DOHH2 (cell line): ENCODE data around the gene CR1.

Experiments used
- H3F3A ChIP-seq: fragments of 200-600 bp; sonication (generic), shearing (Covaris generic); 2 replicates; pipeline ENCODE4 v1.6.0; 2016; ENCODE audit warnings: antibody characterized with exemption, mild to moderate bottlenecking; ENCODE audit not compliant: control insufficient read depth, insufficient read depth
- H3K27ac ChIP-seq: fragments of 200-600 bp; sonication (generic); 2 replicates; pipeline ENCODE4 v1.5.1; 2014; ENCODE audit warnings: low read depth, mild to moderate bottlenecking, low read length, moderate library complexity
- H3K27me3 ChIP-seq: fragments of 200-600 bp; sonication (generic); 2 replicates; pipeline ENCODE4 v1.6.1; 2014; ENCODE audit warnings: mild to moderate bottlenecking, low read length, mixed read lengths; ENCODE audit not compliant: control insufficient read depth
- H3K36me3 ChIP-seq: fragments of 200-600 bp; sonication (generic); 2 replicates; pipeline ENCODE4 v1.6.1; 2014; ENCODE audit warnings: mild to moderate bottlenecking, low read length, moderate library complexity, mixed read lengths; ENCODE audit not compliant: control insufficient read depth
- H3K4me1 ChIP-seq: fragments of 200-600 bp; sonication (generic); 2 replicates; pipeline ENCODE4 v1.6.1; 2014; ENCODE audit warnings: mild to moderate bottlenecking, low read length, mixed read lengths; ENCODE audit not compliant: control insufficient read depth
- H3K4me2 ChIP-seq: fragments of 200-600 bp; sonication (generic); 2 replicates; pipeline ENCODE4 v1.6.0; 2014; ENCODE audit warnings: mild to moderate bottlenecking, low read length, moderate library complexity
- H3K4me3 ChIP-seq: fragments of 200-600 bp; sonication (generic); 2 replicates; pipeline ENCODE4 v1.5.1; 2014; ENCODE audit warnings: mild to moderate bottlenecking, low read length, mixed read lengths
- H3K79me2 ChIP-seq: fragments of 200-600 bp; sonication (generic); 2 replicates; pipeline ENCODE4 v1.6.1; 2014; ENCODE audit warnings: mild to moderate bottlenecking, low read length, mixed read lengths; ENCODE audit not compliant: control insufficient read depth
- H3K9me2 ChIP-seq: fragments of 200-600 bp; sonication (generic); replicated peaks from 2 replicates; pipeline ENCODE4 v1.6.1; 2014; ENCODE audit warnings: mild to moderate bottlenecking, low read length, mixed read lengths; ENCODE audit not compliant: control insufficient read depth
- H3K9me3 ChIP-seq: fragments of 200-600 bp; sonication (generic); 2 replicates; pipeline ENCODE4 v1.6.1; 2014; ENCODE audit warnings: antibody characterized with exemption, low read length, mixed read lengths; ENCODE audit not compliant: control insufficient read depth, insufficient read depth
- H4K20me1 ChIP-seq: fragments of 200-600 bp; sonication (generic); 2 replicates; pipeline ENCODE4 v1.6.0; 2014; ENCODE audit warnings: low read depth, mild to moderate bottlenecking, antibody characterized with exemption, low read length, moderate library complexity; ENCODE audit not compliant: control insufficient read depth, insufficient read depth
- EZH2phosphoT487 ChIP-seq: fragments of 200-600 bp; sonication (generic); IDR thresholded peaks from 2 replicates; pipeline ENCODE4 v1.6.1; 2017; ENCODE audit warnings: borderline replicate concordance, mild to moderate bottlenecking, antibody characterized with exemption, low read length, moderate library complexity, mixed read lengths
- TF ChIP-seq, protein P1 (sequence below): fragments of 200-600 bp; sonication (generic); IDR thresholded peaks from one replicate; pipeline ENCODE4 v1.5.1; 2014; ENCODE audit warnings: antibody characterized with exemption, mild to moderate bottlenecking, low read depth, low read length; ENCODE audit not compliant: poor library complexity, severe bottlenecking

CR1 gene

DNA sequence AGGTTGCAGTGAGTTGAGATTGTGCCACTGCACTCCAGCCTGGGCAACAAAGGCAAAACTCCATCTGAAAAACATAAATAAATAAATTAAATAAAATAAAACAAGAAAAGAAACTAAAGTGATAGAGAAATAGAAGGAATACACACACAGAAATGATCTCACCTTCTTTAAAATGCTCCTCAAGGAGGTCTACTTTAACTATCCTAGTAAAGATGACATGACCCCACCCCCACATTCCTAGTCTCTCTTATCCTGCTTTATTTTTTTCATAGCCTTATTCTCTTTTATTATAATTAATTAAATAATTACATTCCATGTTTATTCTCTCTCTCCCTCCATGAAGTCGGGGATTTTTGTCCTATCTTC is 131.0 kb downstream of the CR1 start:
- no peaks in the 10 kb centered on the region for H3K79me2 ChIP-seq
- no peaks in the 10 kb centered on the region for H3K9me3 ChIP-seq
- no peak overlapping the region for H3K4me2 ChIP-seq
- H3K4me3 ChIP-seq, result no peak overlapping the region
- peaks cover 10% of the 10 kb centered on the region; the same call in 1 of the 2 replicates for H3K27me3 ChIP-seq
- no peaks in the 10 kb centered on the region for H3K36me3 ChIP-seq
- TF ChIP-seq EZH2phosphoT487, result no peak
- TF ChIP-seq, protein P1, sequence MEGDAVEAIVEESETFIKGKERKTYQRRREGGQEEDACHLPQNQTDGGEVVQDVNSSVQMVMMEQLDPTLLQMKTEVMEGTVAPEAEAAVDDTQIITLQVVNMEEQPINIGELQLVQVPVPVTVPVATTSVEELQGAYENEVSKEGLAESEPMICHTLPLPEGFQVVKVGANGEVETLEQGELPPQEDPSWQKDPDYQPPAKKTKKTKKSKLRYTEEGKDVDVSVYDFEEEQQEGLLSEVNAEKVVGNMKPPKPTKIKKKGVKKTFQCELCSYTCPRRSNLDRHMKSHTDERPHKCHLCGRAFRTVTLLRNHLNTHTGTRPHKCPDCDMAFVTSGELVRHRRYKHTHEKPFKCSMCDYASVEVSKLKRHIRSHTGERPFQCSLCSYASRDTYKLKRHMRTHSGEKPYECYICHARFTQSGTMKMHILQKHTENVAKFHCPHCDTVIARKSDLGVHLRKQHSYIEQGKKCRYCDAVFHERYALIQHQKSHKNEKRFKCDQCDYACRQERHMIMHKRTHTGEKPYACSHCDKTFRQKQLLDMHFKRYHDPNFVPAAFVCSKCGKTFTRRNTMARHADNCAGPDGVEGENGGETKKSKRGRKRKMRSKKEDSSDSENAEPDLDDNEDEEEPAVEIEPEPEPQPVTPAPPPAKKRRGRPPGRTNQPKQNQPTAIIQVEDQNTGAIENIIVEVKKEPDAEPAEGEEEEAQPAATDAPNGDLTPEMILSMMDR, result no peak
- no peaks in the 10 kb centered on the region for H3K4me1 ChIP-seq
- no peaks in the 10 kb centered on the region for H3F3A ChIP-seq
- no peaks in the 10 kb centered on the region for H3K9me2 ChIP-seq
- no peak overlapping the region for H3K27ac ChIP-seq
- no peaks in the 10 kb centered on the region for H4K20me1 ChIP-seq

DNA sequence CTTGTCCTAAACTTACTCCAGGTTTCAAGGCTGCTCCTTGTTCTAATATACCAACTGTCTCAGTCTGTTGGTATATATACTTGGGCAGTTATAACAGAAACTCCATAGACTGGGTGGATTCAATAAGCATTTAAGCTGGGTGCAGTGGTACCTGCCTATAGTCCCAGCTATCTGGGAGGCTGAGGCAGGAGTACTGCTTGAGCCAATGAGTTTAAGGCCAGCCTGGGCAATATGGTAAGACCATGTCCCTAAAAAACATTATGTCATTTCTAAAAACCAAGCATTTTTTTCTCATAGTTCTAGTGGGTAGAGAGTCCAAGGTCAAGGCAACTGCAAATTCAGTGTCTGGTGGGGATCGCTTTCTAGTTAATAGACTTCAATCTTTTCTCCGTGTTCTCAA is 131.5 kb downstream of the CR1 start:
- Histone ChIP-seq H3K79me2 (no peaks in the 10 kb centered on the region), H3K9me2 (no peaks in the 10 kb centered on the region), H3K27me3 (peaks cover 10% of the 10 kb centered on the region; the same call in 1 of the 2 replicates), H3K36me3 (no peaks in the 10 kb centered on the region), H4K20me1 (no peaks in the 10 kb centered on the region), H3K4me2 (no peak overlapping the region), H3K4me1 (no peaks in the 10 kb centered on the region), H3K9me3 (no peaks in the 10 kb centered on the region), H3K4me3 (no peak overlapping the region), H3K27ac (no peak overlapping the region), H3F3A (no peaks in the 10 kb centered on the region)
- TF ChIP-seq EZH2phosphoT487, result no peak
- TF ChIP-seq, protein P1, result no peak

DNA sequence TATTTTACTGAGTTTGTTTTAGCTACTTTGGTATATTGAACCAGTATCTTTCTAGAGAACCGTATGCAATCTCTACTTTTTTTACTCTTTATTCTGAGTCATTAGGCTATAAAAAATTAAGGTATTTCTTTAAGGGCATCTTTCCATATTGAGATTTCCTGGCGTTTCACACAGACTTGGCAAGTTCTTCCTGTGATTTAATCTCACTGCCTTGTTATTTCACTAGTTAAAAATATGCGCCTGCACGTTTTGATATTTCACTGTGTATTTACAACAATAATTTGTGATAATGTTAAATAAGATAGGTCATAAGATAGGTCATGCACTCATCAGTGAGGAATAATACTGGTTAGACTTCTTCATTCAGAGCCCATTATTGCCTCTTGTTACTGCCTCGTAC is 132.8 kb downstream of the CR1 start:
- Histone ChIP-seq H3K4me1 (no peaks in the 10 kb centered on the region), H3K4me2 (no peak overlapping the region), H4K20me1 (no peaks in the 10 kb centered on the region), H3K27ac (no peak overlapping the region), H3K36me3 (no peaks in the 10 kb centered on the region), H3K27me3 (peaks cover 10% of the 10 kb centered on the region; the same call in 1 of the 2 replicates), H3K9me3 (no peaks in the 10 kb centered on the region), H3K4me3 (no peak overlapping the region), H3F3A (no peaks in the 10 kb centered on the region), H3K9me2 (no peaks in the 10 kb centered on the region), H3K79me2 (no peaks in the 10 kb centered on the region)
- no peak for TF ChIP-seq EZH2phosphoT487
- TF ChIP-seq, protein P1, result no peak
